Skeletal muscle satellite cell (primary cell): ENCODE measurements around the gene SH3TC1.

Experiments used
- H3K27me3 ChIP-seq: 2 replicates; pipeline ENCODE4 v1.7.0; 2013; ENCODE audit warnings: low read length; ENCODE audit not compliant: control insufficient read depth, insufficient read depth
- H3K36me3 ChIP-seq: 2 replicates; pipeline ENCODE4 v1.7.0; 2013; ENCODE audit warnings: mild to moderate bottlenecking, control low read depth, low read length; ENCODE audit not compliant: insufficient read depth
- H3K4me1 ChIP-seq: 2 replicates; pipeline ENCODE4 v1.7.0; 2013; ENCODE audit warnings: low read length; ENCODE audit not compliant: control insufficient read depth, insufficient read depth
- H3K4me2 ChIP-seq: 2 replicates; pipeline ENCODE4 v1.7.0; 2013; ENCODE audit warnings: mild to moderate bottlenecking, low read length
- H3K4me3 ChIP-seq: 2 replicates; pipeline ENCODE4 v1.7.0; 2013; ENCODE audit warnings: low read length
- H3K9ac ChIP-seq: 2 replicates; pipeline ENCODE4 v1.7.0; 2013; ENCODE audit warnings: mild to moderate bottlenecking, low read depth, low read length, moderate library complexity
- H3K9me3 ChIP-seq: replicated peaks from 2 replicates; pipeline ENCODE4 v1.7.0; 2013; ENCODE audit warnings: mild to moderate bottlenecking, control low read depth, low read length

The SH3TC1 gene

GRCh38 chr4:8205241-8205707 lies 6.2 kb downstream of the SH3TC1 start:
- Histone ChIP-seq H3K4me3 (no peak overlapping the region), H3K9ac (no peak overlapping the region), H3K4me1 (no peaks in the 10 kb centered on the region), H3K36me3 (no peaks in the 10 kb centered on the region), H3K9me3 (no peaks in the 10 kb centered on the region), H3K27me3 (no peaks in the 10 kb centered on the region), H3K4me2 (no peak overlapping the region)

GRCh38 chr4:8205749-8206611 lies 6.9 kb downstream of the SH3TC1 start:
- Histone ChIP-seq H3K4me3 (no peak overlapping the region), H3K9ac (no peak overlapping the region), H3K27me3 (no peaks in the 10 kb centered on the region), H3K36me3 (no peaks in the 10 kb centered on the region), H3K4me1 (no peaks in the 10 kb centered on the region), H3K9me3 (no peaks in the 10 kb centered on the region), H3K4me2 (no peak overlapping the region)

- no peaks in the 10 kb centered on the region for H3K27me3 ChIP-seq
- no peak overlapping the region for H3K9ac ChIP-seq
- H3K4me2 ChIP-seq: no peak overlapping the region
- H3K36me3 ChIP-seq: no peaks in the 10 kb centered on the region
- H3K4me3 ChIP-seq: no peak overlapping the region
- H3K9me3 ChIP-seq: no peaks in the 10 kb centered on the region
- no peaks in the 10 kb centered on the region for H3K4me1 ChIP-seq
Measured at GRCh38 chr4:8207314-8207713, 8.2 kb downstream of the SH3TC1 start.

- H3K9me3 ChIP-seq: no peaks in the 10 kb centered on the region
- H3K4me2 ChIP-seq: no peak overlapping the region
- H3K4me1 ChIP-seq: no peaks in the 10 kb centered on the region
- H3K27me3 ChIP-seq: no peaks in the 10 kb centered on the region
- H3K36me3 ChIP-seq: no peaks in the 10 kb centered on the region
- no peak overlapping the region for H3K9ac ChIP-seq
- H3K4me3 ChIP-seq: no peak overlapping the region
Measured at GRCh38 chr4:8208565-8208964, 9.5 kb downstream of the SH3TC1 start.

GRCh38 chr4:8209181-8209874 lies 10.2 kb downstream of the SH3TC1 start:
- no peaks in the 10 kb centered on the region for H3K36me3 ChIP-seq
- no peaks in the 10 kb centered on the region for H3K27me3 ChIP-seq
- no peak overlapping the region for H3K4me2 ChIP-seq
- no peak overlapping the region for H3K4me3 ChIP-seq
- H3K9me3 ChIP-seq: no peaks in the 10 kb centered on the region
- no peaks in the 10 kb centered on the region for H3K4me1 ChIP-seq
- H3K9ac ChIP-seq: no peak overlapping the region

- Histone ChIP-seq H3K4me3 (no peak overlapping the region), H3K9me3 (no peaks in the 10 kb centered on the region), H3K36me3 (no peaks in the 10 kb centered on the region), H3K4me1 (peaks cover 3% of the 10 kb centered on the region), H3K4me2 (no peak overlapping the region), H3K27me3 (no peaks in the 10 kb centered on the region), H3K9ac (no peak overlapping the region)
Measured at GRCh38 chr4:8210010-8210409, 10.9 kb downstream of the SH3TC1 start.

- no peaks in the 10 kb centered on the region for H3K9me3 ChIP-seq
- H3K4me1 ChIP-seq: peaks cover 7% of the 10 kb centered on the region
- no peak overlapping the region for H3K4me3 ChIP-seq
- no peak overlapping the region for H3K4me2 ChIP-seq
- H3K27me3 ChIP-seq: no peaks in the 10 kb centered on the region
- H3K36me3 ChIP-seq: no peaks in the 10 kb centered on the region
- no peak overlapping the region for H3K9ac ChIP-seq
Measured at GRCh38 chr4:8210616-8211015, 11.5 kb downstream of the SH3TC1 start.

GRCh38 chr4:8211251-8211650 lies 12.2 kb downstream of the SH3TC1 start:
- H3K4me3 ChIP-seq: no peak overlapping the region
- no peaks in the 10 kb centered on the region for H3K9me3 ChIP-seq
- H3K4me2 ChIP-seq: no peak overlapping the region
- H3K36me3 ChIP-seq: no peaks in the 10 kb centered on the region
- H3K27me3 ChIP-seq: no peaks in the 10 kb centered on the region
- peaks cover 7% of the 10 kb centered on the region for H3K4me1 ChIP-seq
- no peak overlapping the region for H3K9ac ChIP-seq

GRCh38 chr4:8211737-8212581 lies 12.9 kb downstream of the SH3TC1 start:
- Histone ChIP-seq H3K9ac (no peak overlapping the region), H3K9me3 (no peaks in the 10 kb centered on the region), H3K4me1 (peaks cover 7% of the 10 kb centered on the region), H3K4me3 (no peak overlapping the region), H3K27me3 (no peaks in the 10 kb centered on the region), H3K4me2 (no peak overlapping the region), H3K36me3 (no peaks in the 10 kb centered on the region)

GRCh38 chr4:8212622-8213021 lies 13.5 kb downstream of the SH3TC1 start:
- Histone ChIP-seq H3K9me3 (no peaks in the 10 kb centered on the region), H3K36me3 (no peaks in the 10 kb centered on the region), H3K9ac (no peak overlapping the region), H3K4me1 (peaks cover 7% of the 10 kb centered on the region), H3K4me2 (no peak overlapping the region), H3K27me3 (no peaks in the 10 kb centered on the region), H3K4me3 (no peak overlapping the region)

GRCh38 chr4:8213121-8213520 lies 14.0 kb downstream of the SH3TC1 start:
- Histone ChIP-seq H3K27me3 (no peaks in the 10 kb centered on the region), H3K4me1 (peaks cover 7% of the 10 kb centered on the region), H3K9ac (no peak overlapping the region), H3K4me2 (no peak overlapping the region), H3K36me3 (no peaks in the 10 kb centered on the region), H3K9me3 (no peaks in the 10 kb centered on the region), H3K4me3 (no peak overlapping the region)
